ENCODE results near the gene EPOP.

- TF ChIP-seq, protein P1, sequence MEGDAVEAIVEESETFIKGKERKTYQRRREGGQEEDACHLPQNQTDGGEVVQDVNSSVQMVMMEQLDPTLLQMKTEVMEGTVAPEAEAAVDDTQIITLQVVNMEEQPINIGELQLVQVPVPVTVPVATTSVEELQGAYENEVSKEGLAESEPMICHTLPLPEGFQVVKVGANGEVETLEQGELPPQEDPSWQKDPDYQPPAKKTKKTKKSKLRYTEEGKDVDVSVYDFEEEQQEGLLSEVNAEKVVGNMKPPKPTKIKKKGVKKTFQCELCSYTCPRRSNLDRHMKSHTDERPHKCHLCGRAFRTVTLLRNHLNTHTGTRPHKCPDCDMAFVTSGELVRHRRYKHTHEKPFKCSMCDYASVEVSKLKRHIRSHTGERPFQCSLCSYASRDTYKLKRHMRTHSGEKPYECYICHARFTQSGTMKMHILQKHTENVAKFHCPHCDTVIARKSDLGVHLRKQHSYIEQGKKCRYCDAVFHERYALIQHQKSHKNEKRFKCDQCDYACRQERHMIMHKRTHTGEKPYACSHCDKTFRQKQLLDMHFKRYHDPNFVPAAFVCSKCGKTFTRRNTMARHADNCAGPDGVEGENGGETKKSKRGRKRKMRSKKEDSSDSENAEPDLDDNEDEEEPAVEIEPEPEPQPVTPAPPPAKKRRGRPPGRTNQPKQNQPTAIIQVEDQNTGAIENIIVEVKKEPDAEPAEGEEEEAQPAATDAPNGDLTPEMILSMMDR (IDR thresholded peaks at IDR 0.05; ENCODE audit: control extremely low read depth in 1 of 3, insufficient read depth in 1 of 3, low read depth in 1 of 3, low read length in 3 of 3): no peak
- TF ChIP-seq YY1 (IDR thresholded peaks at IDR 0.05; ENCODE audit: low read depth, low read length) (no peak), RNF2 (IDR thresholded peaks at IDR 0.05; ENCODE audit: borderline replicate concordance, low read depth, low read length, missing control alignments, poor library complexity, severe bottlenecking) (no peak), EZH2 (IDR thresholded peaks at IDR 0.05; ENCODE audit: low read depth, low read length, severe bottlenecking) (no peak), BRCA1 (IDR thresholded peaks at IDR 0.05; ENCODE audit: low read depth, low read length) (no peak), CEBPB (IDR thresholded peaks at IDR 0.05; ENCODE audit: low read depth, low read length) (no peak), NRF1 (IDR thresholded peaks at IDR 0.05; ENCODE audit: low read depth, low read length) (no peak), JUND (IDR thresholded peaks at IDR 0.05; ENCODE audit: low read length) (no peak), SRF (IDR thresholded peaks at IDR 0.05; ENCODE audit: low read depth, low read length) (no peak), POLR2A (IDR thresholded peaks at IDR 0.05; ENCODE audit: control extremely low read depth in 1 of 2, low read depth in 2 of 2, low read length in 2 of 2) (no peak), JUN (IDR thresholded peaks at IDR 0.05; ENCODE audit: low read depth, low read length) (no peak), EP300 (IDR thresholded peaks at IDR 0.05; ENCODE audit: borderline replicate concordance in 1 of 2, low read depth in 2 of 2, low read length in 2 of 2) (no peak), CBX5 (IDR thresholded peaks at IDR 0.05; ENCODE audit: low read depth, low read length) (no peak)
Measured at GRCh38 chr17:38690386-38690785, 15.6 kb upstream of the EPOP start.
